ENCODE measurements around the gene HOXB1.

DNA sequence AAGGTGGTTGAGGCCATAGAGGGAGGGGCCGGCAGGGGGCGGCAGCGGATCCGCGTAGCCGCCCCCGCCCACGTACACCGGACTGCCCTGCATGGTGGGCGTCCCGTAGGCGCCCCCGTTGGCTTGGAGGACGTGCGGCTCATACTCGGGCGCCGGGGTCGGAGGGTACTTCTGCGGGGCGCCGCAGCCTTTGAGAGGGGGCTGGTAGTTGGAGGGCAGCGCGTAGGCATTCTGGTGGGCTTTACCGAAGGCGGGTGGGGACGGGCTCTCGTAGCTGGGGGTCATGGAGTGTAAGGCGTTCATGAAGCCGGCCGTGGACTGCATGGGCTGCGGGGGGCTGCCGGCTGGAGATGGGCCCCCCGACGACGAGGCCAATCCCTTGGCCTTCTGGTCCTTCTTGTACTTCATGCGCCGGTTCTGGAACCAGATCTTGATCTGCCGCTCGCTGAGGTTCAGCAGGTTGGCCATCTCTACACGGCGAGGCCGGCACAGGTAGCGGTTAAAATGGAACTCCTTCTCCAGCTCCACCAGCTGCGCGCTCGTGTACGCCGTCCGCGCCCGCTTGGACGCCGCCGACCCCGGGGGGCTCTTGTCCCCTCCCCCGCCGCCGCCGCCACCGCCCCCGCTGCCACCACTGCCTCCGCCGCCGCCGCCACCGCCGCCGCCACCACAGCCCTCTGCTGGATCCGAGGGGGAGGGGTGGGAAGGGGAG lies 19.8 kb upstream of the HOXB1 start:
- no peak for TF ChIP-seq POLR2A (IDR thresholded peaks at IDR 0.05; ENCODE audit: low read depth, low read length)
- no peak for TF ChIP-seq POLR2AphosphoS5 (IDR thresholded peaks at IDR 0.05; ENCODE audit: low read depth, low read length)

Measured in GM12892 (cell line).